ENCODE measurements around the gene MAN2B2.
"Not testable (repeated sequence)": the region's sequence is repeated elsewhere in the genome, so short reads cannot be mapped to it uniquely, and the experiment has no call there.

MAN2B2 gene

GRCh38 chr4:6644792-6645530, 70.0 kb downstream of the MAN2B2 start:
- DNase-seq (ENCODE audit: low read depth), result no peak

GRCh38 chr4:6647169-6647568, 72.2 kb downstream of the MAN2B2 start:
- no peak for DNase-seq (ENCODE audit: low read depth)

GRCh38 chr4:6647582-6648230, 72.7 kb downstream of the MAN2B2 start:
- no peak for DNase-seq (ENCODE audit: low read depth)

GRCh38 chr4:6649216-6649615, 74.2 kb downstream of the MAN2B2 start:
- no peak for DNase-seq (ENCODE audit: low read depth)

GRCh38 chr4:6654211-6654610, 79.2 kb downstream of the MAN2B2 start:
- DNase-seq (ENCODE audit: low read depth), result not testable (repeated sequence)

- not testable (repeated sequence) for DNase-seq (ENCODE audit: low read depth)
Measured at GRCh38 chr4:6655291-6655690, 80.3 kb downstream of the MAN2B2 start.

- DNase-seq (ENCODE audit: low read depth), result no peak
Measured at GRCh38 chr4:6655924-6656323, 80.9 kb downstream of the MAN2B2 start.

- DNase-seq (ENCODE audit: low read depth), result no peak
Measured at GRCh38 chr4:6657242-6658208, 82.5 kb downstream of the MAN2B2 start.

- no peak for DNase-seq (ENCODE audit: low read depth)
Measured at GRCh38 chr4:6658209-6658595, 83.2 kb downstream of the MAN2B2 start.

GRCh38 chr4:6658597-6659075, 83.6 kb downstream of the MAN2B2 start:
- peak; percentile 27 for DNase-seq (ENCODE audit: low read depth)

- no peak for DNase-seq (ENCODE audit: low read depth)
Measured at GRCh38 chr4:6659897-6660296, 84.9 kb downstream of the MAN2B2 start.

GRCh38 chr4:6660430-6660829, 85.4 kb downstream of the MAN2B2 start:
- no peak for DNase-seq (ENCODE audit: low read depth)

- no peak for DNase-seq (ENCODE audit: low read depth)
Measured at GRCh38 chr4:6662591-6662990, 87.6 kb downstream of the MAN2B2 start.

- DNase-seq (ENCODE audit: low read depth), result no peak
Measured at GRCh38 chr4:6663596-6664393, 88.8 kb downstream of the MAN2B2 start.

GRCh38 chr4:6665320-6665654, 90.3 kb downstream of the MAN2B2 start:
- no peak for DNase-seq (ENCODE audit: low read depth)

- DNase-seq (ENCODE audit: low read depth), result no peak
Measured at GRCh38 chr4:6668391-6668790, 93.4 kb downstream of the MAN2B2 start.

- DNase-seq (ENCODE audit: low read depth), result no peak
Measured at GRCh38 chr4:6671648-6672047, 96.7 kb downstream of the MAN2B2 start.

- no peak for DNase-seq (ENCODE audit: low read depth)
Measured at GRCh38 chr4:6672131-6672530, 97.1 kb downstream of the MAN2B2 start.

- DNase-seq (ENCODE audit: low read depth), result not testable (repeated sequence)
Measured at GRCh38 chr4:6672541-6673190, 97.7 kb downstream of the MAN2B2 start.
